Body of pancreas (tissue), 4 donors: ENCODE measurements around the gene HRK. TPM values are rescaled to one million over a fixed set of nuclear protein-coding genes. Genes with fewer than 3 reads are reported as not detected.

Source experiments
- ATAC-seq: fragments of 150-250 bp; one replicate; pipeline ENCODE4 v1.9.1; 2016
- DNase-seq, 4 donors: peaks; one replicate each; pipeline ENCODE4 v3.0.0-alpha.2; 2019
- H3K27ac ChIP-seq, 4 donors: fragments of 200-600 bp; sonication (generic); 1 replicate in 3 of 4; 2 replicates in 1 of 4; pipeline versions ENCODE4 v1.5.1 to v1.6.1; 2016 to 2019; ENCODE audit warnings: mild to moderate bottlenecking in 1 of 4, mixed read lengths in 1 of 4, moderate library complexity in 1 of 4
- H3K27me3 ChIP-seq, 2 donors: fragments of 200-600 bp; sonication (generic); one replicate each; pipeline ENCODE4 v1.6.0; 2016; ENCODE audit warnings: mild to moderate bottlenecking in 1 of 2
- H3K36me3 ChIP-seq, 2 donors: fragments of 200-600 bp; sonication (generic); replicated peaks in 1 of 2; 2 replicates each; pipeline ENCODE4 v1.5.1; 2016; ENCODE audit warnings: low read depth in 2 of 2; ENCODE audit not compliant: insufficient read depth in 1 of 2
- H3K4me1 ChIP-seq: fragments of 200-600 bp; sonication (generic); one replicate; pipeline ENCODE4 v1.6.0; 2016
- H3K4me3 ChIP-seq, 2 donors: fragments of 200-600 bp; sonication (generic); 1 replicate in 1 of 2; 2 replicates in 1 of 2; pipeline ENCODE4 v1.5.1; 2016 to 2019
- H3K9me3 ChIP-seq, 3 donors: fragments of 200-600 bp; sonication (generic); 1 replicate in 2 of 3; 2 replicates in 1 of 3; pipeline ENCODE4 v1.5.1; 2016
- POLR2A ChIP-seq, 3 donors: fragments of 450-650 bp; IDR thresholded peaks; one replicate each; pipeline ENCODE4 v1.6.1; 2016; ENCODE audit warnings: antibody characterized with exemption in 3 of 3, mild to moderate bottlenecking in 2 of 3
- WGBS, 2 donors: methylation state at CpG; one replicate each; pipeline ENCODE4 v1.1.5; 2017; 5-methylcytosine and 5-hydroxymethylcytosine counted together
- intact Hi-C: fragments of 100-400 bp; cut with DNase I; formaldehyde crosslinking; loops from one replicate; pipeline ENCODE4 v1.15.1; 2023
- total RNA-seq, 2 donors: library from RNA; depleted of rRNA; stranded (reverse); fragments of >200 nt; gene quantifications; one replicate each; pipeline ENCODE4 v1.1.0, GENCODE V29; 2016
- TF ChIP-seq, protein P1 (sequence below), 7 experiments: fragments of 450-650 bp in 4 of 7; fragments of 200-600 bp in 3 of 7; sonication (generic) in 3 of 7; IDR thresholded peaks; one replicate each; pipeline ENCODE4 v1.5.1; 2016 to 2019; ENCODE audit warnings: antibody characterized with exemption in 7 of 7

Gene HRK
- total RNA-seq, 2 donors from 2014 or later: not detected

DNA sequence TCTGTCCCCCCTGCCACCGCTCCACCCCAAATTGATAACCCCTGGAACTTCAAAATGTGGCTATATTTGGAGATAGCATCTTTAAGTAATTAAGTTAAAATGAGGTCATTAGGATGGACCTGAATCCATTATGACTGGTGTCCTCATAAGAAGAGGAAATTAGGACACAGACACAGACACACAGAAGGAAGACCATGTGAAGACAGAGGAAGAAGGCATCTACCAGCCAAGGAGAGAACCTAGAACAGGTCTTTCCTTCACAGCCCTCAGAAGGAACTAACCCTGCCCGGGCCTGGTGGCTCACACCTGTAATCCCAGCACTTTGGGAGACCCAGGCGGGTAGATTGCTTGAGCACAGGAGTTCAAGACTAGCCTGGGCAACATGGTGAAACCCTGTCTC is 3.6 kb upstream of the HRK start:
- Histone ChIP-seq H3K36me3 (no peaks in the 10 kb centered on the region), H3K4me3 (no peak overlapping the region), H3K27me3 (peaks cover 0 to 10% of the 10 kb centered on the region in 2 donors), H3K4me1 (peaks cover 18% of the 10 kb centered on the region), H3K27ac (no peak overlapping the region), H3K9me3 (no peaks in the 10 kb centered on the region)
- 81 to 87% methylated on average over 3 of the region's 3 CpGs for WGBS, 2 donors
- intact Hi-C loops: no loop called here
- DNase-seq (no peak), ATAC-seq (no peak)
- TF ChIP-seq, protein P1, sequence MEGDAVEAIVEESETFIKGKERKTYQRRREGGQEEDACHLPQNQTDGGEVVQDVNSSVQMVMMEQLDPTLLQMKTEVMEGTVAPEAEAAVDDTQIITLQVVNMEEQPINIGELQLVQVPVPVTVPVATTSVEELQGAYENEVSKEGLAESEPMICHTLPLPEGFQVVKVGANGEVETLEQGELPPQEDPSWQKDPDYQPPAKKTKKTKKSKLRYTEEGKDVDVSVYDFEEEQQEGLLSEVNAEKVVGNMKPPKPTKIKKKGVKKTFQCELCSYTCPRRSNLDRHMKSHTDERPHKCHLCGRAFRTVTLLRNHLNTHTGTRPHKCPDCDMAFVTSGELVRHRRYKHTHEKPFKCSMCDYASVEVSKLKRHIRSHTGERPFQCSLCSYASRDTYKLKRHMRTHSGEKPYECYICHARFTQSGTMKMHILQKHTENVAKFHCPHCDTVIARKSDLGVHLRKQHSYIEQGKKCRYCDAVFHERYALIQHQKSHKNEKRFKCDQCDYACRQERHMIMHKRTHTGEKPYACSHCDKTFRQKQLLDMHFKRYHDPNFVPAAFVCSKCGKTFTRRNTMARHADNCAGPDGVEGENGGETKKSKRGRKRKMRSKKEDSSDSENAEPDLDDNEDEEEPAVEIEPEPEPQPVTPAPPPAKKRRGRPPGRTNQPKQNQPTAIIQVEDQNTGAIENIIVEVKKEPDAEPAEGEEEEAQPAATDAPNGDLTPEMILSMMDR (IDR thresholded peaks at IDR 0.05): no peak
- no peak for TF ChIP-seq POLR2A (IDR thresholded peaks at IDR 0.05)

DNA sequence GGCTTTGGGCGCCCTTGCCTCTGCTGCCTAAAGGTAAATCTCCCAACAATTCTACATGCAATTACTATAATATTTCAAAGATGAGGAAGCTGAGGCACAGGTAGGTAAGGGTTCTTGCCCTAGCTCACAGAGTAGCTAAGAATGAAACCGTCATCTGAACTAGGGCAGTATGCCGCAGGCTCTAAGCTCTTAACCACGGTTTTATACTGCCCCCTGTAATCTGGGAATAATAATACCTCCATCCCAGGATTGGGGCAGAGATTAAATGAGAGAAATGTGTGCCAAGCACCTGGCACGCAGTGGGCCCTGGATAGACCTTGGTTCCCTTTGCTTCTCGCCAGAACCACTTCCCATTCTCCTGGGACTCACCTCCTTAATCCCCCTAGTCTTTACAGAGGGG is 1.5 kb upstream of the HRK start:
- H3K27me3 ChIP-seq: peaks cover 0 to 32% of the 10 kb centered on the region in 2 donors
- no peak for DNase-seq
- 28 to 41% methylated on average over 6 of the region's 6 CpGs for WGBS, 2 donors
- H3K36me3 ChIP-seq: no peaks in the 10 kb centered on the region
- TF ChIP-seq, protein P1 (IDR thresholded peaks at IDR 0.05): no peak
- TF ChIP-seq POLR2A (IDR thresholded peaks at IDR 0.05): no peak
- H3K4me3 ChIP-seq: no peak overlapping the region
- no peak for ATAC-seq
- H3K9me3 ChIP-seq: no peaks in the 10 kb centered on the region
- intact Hi-C loops: no loop called here
- H3K4me1 ChIP-seq: peaks cover 35% of the 10 kb centered on the region
- no peak overlapping the region for H3K27ac ChIP-seq

DNA sequence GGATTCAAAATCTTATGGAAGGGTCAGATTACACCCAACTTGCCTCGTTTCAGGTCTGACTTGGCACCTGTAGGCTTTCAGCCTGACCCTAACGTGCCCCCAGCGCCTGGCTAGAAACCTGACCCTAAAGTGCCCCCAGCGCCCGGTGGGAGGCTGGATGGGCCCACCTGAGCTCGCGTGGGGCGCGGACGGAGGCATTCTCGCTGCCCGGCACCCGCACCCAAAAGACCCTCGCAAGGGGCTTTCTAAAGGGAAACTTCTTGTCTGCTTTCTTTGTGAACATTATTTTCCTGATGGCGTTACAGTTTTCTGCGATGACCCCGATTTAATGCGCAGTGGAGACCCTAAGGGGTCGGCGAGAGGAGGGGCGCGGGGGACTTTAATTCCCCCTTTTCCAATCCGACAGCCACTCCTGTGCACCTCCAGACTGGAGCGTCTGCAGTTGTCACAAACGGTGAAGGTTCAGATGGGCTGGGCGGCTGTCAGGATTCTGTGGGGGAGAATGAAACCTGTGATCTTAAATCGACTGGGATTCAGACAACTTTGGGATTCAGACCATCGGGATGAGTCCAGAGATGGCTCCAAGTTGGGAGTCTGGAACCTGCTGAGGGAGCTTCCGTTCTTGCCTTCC is 751 bp upstream of the HRK start:
- DNase-seq: no peak
- TF ChIP-seq POLR2A (IDR thresholded peaks at IDR 0.05): no peak
- TF ChIP-seq, protein P1 (IDR thresholded peaks at IDR 0.05): no peak
- Histone ChIP-seq H3K27me3 (peaks cover 0 to 37% of the 10 kb centered on the region in 2 donors), H3K36me3 (no peaks in the 10 kb centered on the region), H3K9me3 (no peaks in the 10 kb centered on the region), H3K27ac (no peak overlapping the region), H3K4me3 (no peak overlapping the region), H3K4me1 (peaks cover 35% of the 10 kb centered on the region)
- intact Hi-C loops: no loop called here
- WGBS, 2 donors: 4 to 13% methylated on average over 11 to 28 of the region's 29 CpGs
- no peak for ATAC-seq

DNA sequence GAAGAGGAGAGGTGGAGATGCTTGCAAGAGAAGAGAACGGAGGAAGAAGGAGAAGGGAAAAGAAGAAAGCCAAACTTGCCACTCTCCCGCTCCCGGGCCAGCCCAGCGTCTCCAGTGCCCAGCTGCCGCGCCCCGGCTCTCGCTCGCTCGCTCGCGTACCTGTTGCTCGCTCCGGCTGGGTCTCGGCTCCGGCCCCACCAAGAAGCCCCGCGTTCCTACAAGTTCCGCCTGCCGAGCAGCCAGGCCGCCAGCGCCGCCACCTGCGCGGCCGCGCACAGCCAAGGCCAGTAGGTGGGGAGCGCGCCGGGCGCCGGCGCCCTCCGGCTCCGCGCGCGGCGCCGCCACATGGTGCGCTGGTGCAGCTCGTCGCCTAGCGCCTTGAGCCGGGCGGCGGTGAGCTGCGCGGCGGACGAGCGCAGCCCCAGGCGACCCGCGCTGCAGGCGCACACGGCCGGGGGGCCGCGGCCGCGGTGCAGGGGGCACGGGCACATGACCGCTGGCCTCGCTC is 370 bp downstream of the HRK start:
- DNase-seq: peak; percentile 29 to 68 (median 32)
- intact Hi-C loops: no loop called here
- H3K27me3 ChIP-seq: peaks cover 0 to 48% of the 10 kb centered on the region in 2 donors

More for the DNA sequence above, 370 bp downstream of the HRK start:
- Histone ChIP-seq H3K4me3 (no peak overlapping the region), H3K9me3 (no peaks in the 10 kb centered on the region), H3K27ac (no peak overlapping the region), H3K4me1 (peaks cover 35% of the 10 kb centered on the region), H3K36me3 (no peaks in the 10 kb centered on the region)
- peak; percentile 81 for ATAC-seq
- WGBS, 2 donors: 0 to 5% methylated on average over 12 to 60 of the region's 65 CpGs
- no peak for TF ChIP-seq POLR2A (IDR thresholded peaks at IDR 0.05)
- TF ChIP-seq, protein P1 (IDR thresholded peaks at IDR 0.05): peak in 2 of 7 experiments; percentile 23 to 47
